Choroid plexus epithelial cell (primary cell): ENCODE results near the gene SLC22A4.

Source experiments
- DNase-seq: peaks from one replicate; pipeline ENCODE4 v3.0.0-alpha.2; 2010; ENCODE audit warnings: low read depth
- H3K4me3 ChIP-seq: 2 replicates; pipeline ENCODE4 v1.5.1; 2011; ENCODE audit warnings: low read depth, mild to moderate bottlenecking, control low read depth, low read length, moderate library complexity
- TF ChIP-seq, protein P1 (sequence below): conservative IDR thresholded peaks from 2 replicates; pipeline ENCODE4 v1.5.1; 2011; ENCODE audit warnings: low read depth, mild to moderate bottlenecking, control low read depth, inconsistent platforms, low read length, moderate library complexity

The SLC22A4 gene

DNA sequence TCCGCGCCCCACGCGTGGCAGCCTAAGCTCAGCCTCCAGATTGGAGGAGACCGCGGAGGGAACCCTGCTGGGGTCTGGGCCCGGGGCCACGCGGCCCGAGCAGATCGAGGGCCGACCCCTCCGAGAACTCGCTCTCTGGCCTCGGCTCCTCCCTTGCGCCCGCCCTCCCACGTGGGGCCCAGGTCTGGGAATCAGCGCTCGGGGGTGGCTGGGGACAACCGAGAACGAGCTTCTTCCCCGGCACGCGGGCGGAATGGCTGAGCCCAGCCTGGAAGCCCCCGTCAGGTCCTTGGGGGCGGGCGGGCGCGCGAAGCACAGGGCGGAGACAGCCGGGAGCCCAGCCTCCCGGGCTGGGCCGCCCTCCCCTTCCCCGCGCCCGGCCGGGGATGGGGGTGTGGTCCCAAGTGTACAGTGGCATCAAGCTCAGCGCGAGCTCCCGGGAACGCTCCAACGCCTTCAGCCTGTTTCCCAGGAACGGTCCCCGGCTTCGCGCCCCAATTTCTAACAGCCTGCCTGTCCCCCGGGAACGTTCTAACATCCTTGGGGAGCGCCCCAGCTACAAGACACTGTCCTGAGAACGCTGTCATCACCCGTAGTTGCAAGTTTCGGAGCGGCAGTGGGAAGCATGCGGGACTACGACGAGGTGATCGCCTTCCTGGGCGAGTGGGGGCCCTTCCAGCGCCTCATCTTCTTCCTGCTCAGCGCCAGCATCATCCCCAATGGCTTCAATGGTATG lies at the start of gene SLC22A4:
TSS of gene SLC22A4 (plus strand) at position 403 of the 736 bp plus-strand sequence. CDS start at position 626, 223 bp downstream.
- peak within 1 kb of the TSS; percentile 64 for H3K4me3 ChIP-seq
- TF ChIP-seq, protein P1, sequence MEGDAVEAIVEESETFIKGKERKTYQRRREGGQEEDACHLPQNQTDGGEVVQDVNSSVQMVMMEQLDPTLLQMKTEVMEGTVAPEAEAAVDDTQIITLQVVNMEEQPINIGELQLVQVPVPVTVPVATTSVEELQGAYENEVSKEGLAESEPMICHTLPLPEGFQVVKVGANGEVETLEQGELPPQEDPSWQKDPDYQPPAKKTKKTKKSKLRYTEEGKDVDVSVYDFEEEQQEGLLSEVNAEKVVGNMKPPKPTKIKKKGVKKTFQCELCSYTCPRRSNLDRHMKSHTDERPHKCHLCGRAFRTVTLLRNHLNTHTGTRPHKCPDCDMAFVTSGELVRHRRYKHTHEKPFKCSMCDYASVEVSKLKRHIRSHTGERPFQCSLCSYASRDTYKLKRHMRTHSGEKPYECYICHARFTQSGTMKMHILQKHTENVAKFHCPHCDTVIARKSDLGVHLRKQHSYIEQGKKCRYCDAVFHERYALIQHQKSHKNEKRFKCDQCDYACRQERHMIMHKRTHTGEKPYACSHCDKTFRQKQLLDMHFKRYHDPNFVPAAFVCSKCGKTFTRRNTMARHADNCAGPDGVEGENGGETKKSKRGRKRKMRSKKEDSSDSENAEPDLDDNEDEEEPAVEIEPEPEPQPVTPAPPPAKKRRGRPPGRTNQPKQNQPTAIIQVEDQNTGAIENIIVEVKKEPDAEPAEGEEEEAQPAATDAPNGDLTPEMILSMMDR: no peak
- DNase-seq: peak; percentile 97

DNA sequence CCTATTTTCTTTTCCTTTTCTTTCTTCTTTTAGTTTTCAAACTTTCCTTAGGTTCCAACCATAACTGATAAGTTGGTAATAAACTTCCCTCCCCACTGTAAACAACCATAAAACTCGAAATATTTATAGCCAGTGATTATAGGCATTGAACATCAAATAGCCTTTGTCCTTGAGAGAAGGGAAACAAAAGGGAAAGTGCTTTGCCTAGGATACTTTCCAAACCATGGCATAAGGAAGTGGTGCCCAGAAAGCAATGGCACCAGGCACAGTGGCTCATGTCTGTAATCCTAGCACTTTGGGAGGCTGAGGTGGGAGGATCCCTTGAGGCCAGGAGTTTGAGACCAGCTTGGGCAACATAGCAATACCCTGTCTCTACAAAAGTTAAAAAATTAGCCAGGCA lies 48.6 kb upstream of the SLC22A4 start:
- TF ChIP-seq, protein P1: no peak
- no peak overlapping the region for H3K4me3 ChIP-seq
- DNase-seq: no peak

DNA sequence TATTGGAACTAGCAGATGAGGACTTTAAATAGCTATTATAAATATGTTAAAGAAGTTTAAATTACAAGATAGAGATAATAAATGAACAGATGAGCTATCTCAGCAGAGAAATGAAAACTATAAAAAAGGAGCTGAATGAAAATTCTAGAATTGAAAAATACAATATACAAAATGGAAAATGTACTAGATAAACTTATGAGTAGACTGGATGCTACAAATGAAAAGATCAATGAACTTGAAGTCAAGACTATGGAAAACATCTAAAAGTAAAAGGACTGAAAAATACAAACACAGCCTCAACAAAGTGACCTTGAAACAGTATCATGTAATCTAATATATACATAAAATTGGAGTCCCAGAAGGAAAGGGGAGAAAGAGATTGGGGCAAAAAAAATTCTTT lies 47.4 kb upstream of the SLC22A4 start:
- TF ChIP-seq, protein P1: no peak
- no peak for DNase-seq
- H3K4me3 ChIP-seq: no peak overlapping the region

DNA sequence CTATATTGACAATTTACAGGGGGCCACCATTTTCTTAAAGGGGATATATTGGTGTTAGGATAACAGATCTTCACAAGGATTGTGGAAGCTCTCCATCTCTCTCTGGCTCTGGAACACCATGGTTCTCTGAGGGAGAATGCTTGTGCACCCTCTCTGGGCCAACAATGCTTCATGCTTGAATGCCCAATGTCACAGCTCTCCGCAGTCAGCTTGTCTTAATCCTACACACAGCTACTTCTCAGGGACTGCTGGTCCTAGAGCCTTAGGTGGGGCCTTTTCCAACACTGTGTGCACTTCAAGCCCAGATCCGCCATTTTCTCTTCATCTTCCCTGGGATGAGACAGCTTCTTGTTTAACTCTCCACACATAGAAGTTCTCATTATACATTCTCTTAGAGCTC lies 43.6 kb upstream of the SLC22A4 start:
- H3K4me3 ChIP-seq: no peak overlapping the region
- no peak for DNase-seq
- TF ChIP-seq, protein P1: no peak

DNA sequence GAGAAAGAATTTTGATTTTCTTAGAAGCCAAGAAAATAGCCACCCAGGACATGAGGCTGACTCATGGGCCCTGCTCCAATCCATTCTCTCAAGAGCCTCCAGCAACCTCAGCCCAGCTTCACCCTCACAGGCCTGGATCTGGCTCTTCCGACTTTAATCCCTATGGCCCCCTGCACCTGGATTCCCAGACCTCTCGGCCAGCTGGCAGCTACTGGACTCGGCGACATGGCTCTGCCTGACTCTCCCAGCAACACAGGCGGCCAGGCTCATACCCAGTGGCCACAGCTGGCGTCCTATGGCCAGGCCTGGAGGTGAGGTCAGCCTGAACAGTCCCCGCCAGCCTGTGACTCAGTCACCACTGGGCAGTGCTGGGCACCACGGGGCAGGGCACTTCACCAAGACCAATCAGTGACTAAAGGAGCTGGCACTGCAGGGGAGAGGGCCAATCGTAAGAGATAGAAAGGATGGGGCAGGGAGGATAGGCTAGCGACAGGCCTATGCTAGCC lies 42.9 kb upstream of the SLC22A4 start:
- TF ChIP-seq, protein P1: no peak

DNA sequence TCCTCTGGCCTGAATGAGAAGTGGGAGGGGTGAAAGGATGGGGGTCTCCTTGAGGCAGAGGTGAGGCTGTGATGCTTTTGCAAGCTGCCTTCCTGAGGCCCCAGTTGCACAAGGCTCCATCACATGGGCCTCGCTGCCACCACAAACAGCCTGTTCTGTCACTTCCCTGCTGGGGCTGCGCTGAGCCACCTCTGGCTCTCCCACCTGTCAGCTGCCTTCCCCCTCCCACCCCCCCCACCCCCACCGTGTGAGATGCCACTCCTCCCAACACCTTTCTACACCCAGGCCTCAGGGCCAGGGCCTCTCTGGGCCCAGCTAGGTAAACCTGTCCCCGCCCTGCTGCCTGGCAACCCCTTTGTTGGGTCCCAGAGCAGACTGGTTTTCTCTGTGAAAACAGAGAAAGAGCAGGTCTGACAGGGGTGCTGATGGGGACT lies 41.2 kb upstream of the SLC22A4 start:
- DNase-seq: no peak
- H3K4me3 ChIP-seq: no peak overlapping the region
- TF ChIP-seq, protein P1: no peak

More for the DNA sequence above, 42.9 kb upstream of the SLC22A4 start:
- no peak for DNase-seq
- no peak overlapping the region for H3K4me3 ChIP-seq
